ENCODE results near the gene TMEM184C.

GRCh38 chr4:147582386-147583060 lies 34.7 kb upstream of the TMEM184C start:
- TF ChIP-seq ZNF121 (CRISPR knock-in tag; IDR thresholded peaks at IDR 0.05) (no peak), CTCF (IDR thresholded peaks at IDR 0.05) (no peak), E2F4 (CRISPR knock-in tag; IDR thresholded peaks at IDR 0.05; ENCODE audit: borderline replicate concordance, low read depth) (no peak), TCF7 (CRISPR knock-in tag; IDR thresholded peaks at IDR 0.05; ENCODE audit: low read depth) (no peak), NFE2L1 (CRISPR knock-in tag; IDR thresholded peaks at IDR 0.05) (no peak), MXD4 (CRISPR knock-in tag; IDR thresholded peaks at IDR 0.05; ENCODE audit: borderline replicate concordance) (no peak), CREB1 (CRISPR knock-in tag; IDR thresholded peaks at IDR 0.05) (no peak), ZBTB43 (CRISPR knock-in tag; IDR thresholded peaks at IDR 0.05) (no peak)

Data from WTC11 (cell line).